ENCODE data around the gene CYP2D6.
"Not testable (repeated sequence)": the region's sequence is repeated elsewhere in the genome, so short reads cannot be mapped to it uniquely, and the experiment has no call there.

CYP2D6 gene

DNA sequence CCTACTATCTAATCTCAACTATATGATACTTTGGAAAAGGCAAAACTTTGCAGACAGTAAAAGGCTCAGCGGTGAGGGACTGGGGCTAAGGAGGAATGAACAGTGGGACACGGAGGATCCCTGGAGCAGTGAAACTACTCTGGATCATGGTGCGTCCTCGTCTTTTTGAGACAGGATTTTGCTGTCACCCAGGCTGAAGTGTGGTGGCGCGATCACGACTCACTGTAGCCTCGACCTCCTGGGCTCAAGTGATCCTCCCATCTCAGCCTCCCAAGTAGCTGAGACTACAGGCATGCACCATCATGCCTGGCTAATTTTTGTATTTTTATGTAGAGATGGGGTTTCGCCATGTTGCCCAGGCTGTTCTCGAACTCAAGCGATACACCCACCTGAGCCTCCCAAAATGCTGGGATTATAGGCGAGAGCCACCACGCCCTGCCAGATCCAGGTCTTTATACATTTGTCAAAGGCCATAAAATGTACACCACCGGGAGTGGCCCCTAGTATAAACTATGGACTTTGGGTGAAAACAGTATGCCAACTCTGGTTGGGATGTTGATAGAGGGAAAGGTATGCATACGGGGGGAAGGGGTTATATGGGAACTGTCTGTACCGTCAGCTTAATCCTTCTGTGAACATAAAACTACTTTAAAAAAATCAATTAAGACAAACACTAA lies 28.0 kb upstream of the CYP2D6 start:
- no peak for DNase-seq (ENCODE audit: low spot score)

DNA sequence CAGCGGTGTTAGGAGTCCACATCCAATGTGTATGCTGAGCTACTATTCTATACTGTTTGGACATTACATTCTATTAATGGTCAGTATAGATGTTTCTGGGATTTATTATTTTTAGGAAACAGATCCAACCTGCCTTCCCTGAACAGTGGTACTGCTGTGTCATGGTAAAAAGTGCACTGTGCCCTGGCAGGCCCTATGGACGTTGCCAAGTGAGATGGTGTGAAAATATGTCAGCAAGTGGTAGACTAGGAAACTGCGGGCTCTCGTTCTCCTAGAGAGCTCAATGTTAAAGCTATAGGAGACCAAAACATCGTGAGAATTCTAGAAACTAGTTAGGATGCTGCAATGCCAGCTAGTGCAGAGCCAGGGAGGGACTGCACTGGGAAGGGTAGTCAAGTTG lies 26.0 kb upstream of the CYP2D6 start:
- no peak for DNase-seq (ENCODE audit: low spot score)

DNA sequence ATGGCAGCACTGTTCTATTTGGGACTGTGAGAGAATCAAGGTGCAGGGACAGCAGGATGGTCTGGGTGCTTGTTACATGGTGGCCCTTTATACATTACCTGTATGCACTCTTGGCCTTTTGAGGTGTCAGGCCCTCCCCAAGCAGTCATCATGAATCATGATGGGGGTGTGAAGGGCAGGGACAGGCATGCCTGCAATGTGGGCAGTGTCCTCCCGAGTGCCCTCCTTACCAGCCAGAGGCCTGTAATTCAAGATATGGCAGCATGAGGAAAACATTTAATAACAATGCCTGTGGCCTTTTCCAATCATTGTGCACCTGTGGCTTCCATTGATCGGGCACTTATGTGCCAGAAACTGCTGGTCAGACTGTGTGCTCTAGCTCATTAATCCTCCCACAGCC lies 25.5 kb upstream of the CYP2D6 start:
- DNase-seq (ENCODE audit: low spot score): no peak

DNA sequence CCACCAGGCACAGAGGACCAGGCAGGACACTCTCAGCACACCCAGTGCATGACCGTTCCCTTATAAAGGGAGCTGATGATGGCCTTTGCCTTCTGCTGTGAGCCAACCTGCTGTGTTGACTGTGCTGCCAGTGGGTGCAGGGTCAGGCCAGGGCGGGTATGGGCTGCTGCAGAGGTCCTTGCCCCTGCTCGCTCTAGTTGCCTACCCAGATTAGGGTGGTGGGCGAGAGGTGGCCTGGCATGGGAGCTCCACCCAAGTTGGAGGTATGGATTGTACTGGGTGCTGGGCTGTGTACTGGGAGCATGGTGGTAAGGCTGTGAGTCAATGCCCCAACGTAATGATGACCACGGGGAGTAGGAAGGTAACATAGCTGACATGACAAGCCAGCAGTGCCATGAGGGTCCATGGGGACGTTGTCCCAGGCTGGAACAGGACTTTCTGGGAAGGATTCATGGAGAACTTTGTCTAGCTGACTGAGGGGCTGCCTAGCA lies 24.5 kb upstream of the CYP2D6 start:
- DNase-seq (ENCODE audit: low spot score): no peak

GRCh38 chr22:42154293-42155052 lies 23.9 kb upstream of the CYP2D6 start:
- DNase-seq (ENCODE audit: low spot score): no peak

GRCh38 chr22:42152661-42153270 lies 22.2 kb upstream of the CYP2D6 start:
- DNase-seq (ENCODE audit: low spot score): no peak

DNA sequence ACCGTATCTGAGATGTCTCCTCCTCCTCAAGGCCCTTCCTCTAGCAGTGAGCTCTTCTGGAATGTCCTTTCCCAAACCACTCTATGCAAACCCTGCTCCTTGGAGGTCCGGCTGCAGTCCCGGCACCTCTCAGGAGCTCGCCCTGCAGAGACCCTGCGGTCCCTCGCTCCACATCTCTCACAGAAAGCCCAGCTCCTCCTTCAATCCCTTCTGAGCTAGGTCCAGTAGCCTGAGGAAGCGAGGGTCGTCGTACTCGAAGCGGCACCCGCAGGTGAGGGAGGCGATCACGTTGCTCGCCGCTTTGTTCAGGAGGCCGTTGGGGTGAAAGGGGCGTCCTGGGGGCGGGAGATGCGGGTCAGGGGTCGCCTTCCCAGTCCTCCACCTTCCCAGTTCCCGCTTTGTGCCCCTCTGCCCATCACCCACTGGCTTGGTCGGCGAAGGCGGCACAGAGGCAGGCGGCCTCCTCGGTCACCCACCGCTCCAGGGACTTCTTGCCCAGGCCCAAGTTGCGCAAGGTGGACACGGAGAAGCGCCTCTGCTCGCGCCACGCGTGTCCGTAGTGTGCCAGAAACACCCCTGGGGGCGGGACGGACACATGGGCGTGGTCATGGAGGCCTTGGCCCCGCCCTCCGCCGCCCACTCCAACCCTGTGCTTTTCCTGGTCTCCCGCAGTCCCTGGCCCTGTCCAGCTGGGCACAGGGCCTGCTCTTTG lies 21.5 kb upstream of the CYP2D6 start:
- no peak for DNase-seq (ENCODE audit: low spot score)

DNA sequence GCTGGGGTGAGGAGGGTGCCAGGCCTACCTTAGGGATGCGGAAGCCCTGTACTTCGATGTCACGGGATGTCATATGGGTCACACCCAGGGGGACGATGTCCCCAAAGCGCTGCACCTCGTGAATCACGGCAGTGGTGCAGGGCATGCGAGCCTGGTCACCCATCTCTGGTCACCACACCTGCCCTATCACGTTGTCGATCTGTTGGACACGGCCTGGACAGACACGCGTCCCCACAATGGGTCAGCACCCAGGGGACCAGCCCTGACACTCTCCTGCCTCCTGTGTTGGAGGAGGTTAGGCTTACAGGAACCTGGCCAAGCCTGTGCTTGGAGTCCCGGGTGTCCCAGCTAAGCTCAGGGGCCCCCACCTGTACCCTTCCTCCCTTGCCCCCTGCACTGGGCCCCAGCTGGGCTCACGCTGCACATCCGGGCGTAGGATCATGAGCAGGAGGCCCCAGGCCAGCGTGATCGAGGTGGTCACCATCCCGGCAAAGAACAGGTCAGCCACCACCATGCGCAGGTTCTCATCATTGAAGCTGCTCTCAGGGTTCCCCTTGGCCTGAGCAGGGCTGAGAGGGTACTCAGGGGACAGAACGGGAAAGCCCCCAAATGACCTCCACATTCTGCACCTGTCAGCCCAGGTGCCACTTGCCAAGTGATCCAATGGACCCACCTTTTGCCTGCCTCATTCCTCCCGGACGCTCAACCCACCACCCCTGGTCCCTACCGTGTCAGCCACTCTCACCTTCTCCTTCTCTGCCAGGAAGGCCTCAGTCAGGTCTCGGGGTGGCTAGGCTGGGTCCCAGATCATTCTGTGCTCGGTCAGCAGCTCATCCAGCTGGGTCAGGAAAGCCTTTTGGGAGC lies 20.3 kb upstream of the CYP2D6 start:
- DNase-seq (ENCODE audit: low spot score): no peak

GRCh38 chr22:42149798-42150197 lies 19.2 kb upstream of the CYP2D6 start:
- DNase-seq (ENCODE audit: low spot score): not testable (repeated sequence)

DNA sequence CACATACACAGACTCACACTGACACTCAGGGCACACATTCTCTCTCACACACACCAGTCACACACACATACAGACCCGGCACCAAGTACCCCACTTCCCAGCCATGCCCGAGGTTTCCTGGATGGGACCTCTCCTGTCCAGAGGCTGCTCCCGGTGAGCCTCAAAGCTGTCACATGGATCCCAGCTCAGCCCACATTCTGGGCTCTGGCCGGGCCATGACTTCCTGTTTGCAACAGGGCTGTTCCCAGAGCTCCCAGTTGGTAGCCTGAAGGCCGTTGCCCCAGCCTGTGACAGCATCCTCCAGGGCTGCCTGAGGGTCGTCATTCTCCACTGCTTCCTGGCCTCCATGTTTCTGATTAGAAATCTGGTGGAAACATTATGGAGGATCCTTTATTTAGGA lies 14.6 kb upstream of the CYP2D6 start:
- DNase-seq (ENCODE audit: low spot score): no peak

- not testable (repeated sequence) for DNase-seq (ENCODE audit: low spot score)
Measured at GRCh38 chr22:42143859-42144822, 13.5 kb upstream of the CYP2D6 start.

DNA sequence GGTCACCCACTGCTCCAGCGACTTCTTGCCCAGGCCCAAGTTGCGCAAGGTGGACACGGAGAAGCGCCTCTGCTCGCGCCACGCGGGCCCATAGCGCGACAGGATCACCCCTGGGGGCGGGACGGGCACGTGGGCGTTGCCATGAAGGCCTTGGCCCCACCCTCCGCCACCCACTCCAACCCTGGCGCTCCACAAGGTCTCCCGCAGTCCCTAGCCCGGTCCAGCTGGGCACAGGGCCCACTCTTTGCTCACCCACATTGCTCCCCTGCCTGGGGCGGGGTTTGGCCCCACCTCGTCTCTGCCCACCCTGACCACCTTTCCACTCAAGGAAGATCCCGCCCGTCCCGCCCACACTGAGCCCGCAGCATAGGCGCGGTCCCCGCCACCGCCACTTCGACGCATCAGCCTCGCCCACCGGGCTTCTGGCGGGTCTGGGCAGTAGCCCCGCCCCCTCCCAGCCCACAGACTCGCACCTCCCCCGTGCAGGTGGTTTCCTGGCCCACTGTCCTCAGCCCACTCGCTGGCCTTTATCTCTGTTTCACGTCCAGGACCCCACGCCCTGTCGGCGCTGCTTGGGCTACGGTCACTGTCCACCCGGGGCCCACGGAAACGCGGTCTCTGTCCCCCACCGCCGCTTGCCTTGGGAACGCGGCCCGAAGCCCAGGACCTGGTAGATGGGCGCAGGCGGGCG lies 12.3 kb upstream of the CYP2D6 start:
- DNase-seq (ENCODE audit: low spot score): no peak

GRCh38 chr22:42141307-42142057 lies 10.9 kb upstream of the CYP2D6 start:
- not testable (repeated sequence) for DNase-seq (ENCODE audit: low spot score)

- not testable (repeated sequence) for DNase-seq (ENCODE audit: low spot score)
Measured at GRCh38 chr22:42140153-42140552, 9.5 kb upstream of the CYP2D6 start.

- not testable (repeated sequence) for DNase-seq (ENCODE audit: low spot score)
Measured at GRCh38 chr22:42139508-42139907, 8.9 kb upstream of the CYP2D6 start.

- DNase-seq (ENCODE audit: low spot score): no peak
Measured at GRCh38 chr22:42138972-42139371, 8.4 kb upstream of the CYP2D6 start.

DNA sequence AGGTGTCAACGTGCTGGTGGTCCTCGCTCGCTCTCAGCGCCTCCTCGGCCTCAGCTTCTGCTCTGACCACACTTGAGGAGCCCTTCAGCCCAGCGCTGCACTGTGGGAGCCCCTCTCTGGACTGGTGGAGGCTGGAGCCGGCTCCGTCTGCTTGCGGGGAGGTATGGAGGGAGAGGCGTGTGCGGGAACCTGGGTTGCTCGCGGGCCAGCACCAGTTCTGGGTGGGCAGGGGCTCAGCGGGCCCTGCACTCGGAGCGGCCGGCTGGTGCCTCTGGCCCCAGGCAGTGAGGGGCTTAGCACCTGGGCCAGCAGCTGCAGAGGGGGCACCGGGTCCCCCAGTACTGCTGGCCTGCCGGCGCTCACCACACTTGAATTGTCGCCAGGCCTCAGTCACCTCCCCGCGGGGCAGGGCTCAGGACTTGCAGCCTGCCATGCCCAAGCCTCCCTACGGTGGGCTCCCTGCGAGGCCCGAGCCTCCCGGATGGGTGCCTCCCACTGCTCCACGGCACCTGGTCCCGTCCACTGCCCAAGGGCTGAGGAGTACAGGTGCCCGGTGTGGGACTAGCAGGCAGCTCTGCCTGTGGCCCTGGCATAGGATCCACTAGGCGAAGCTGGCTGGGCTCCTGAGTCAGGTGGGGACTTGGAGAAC lies 7.6 kb upstream of the CYP2D6 start:
- no peak for DNase-seq (ENCODE audit: low spot score)

DNA sequence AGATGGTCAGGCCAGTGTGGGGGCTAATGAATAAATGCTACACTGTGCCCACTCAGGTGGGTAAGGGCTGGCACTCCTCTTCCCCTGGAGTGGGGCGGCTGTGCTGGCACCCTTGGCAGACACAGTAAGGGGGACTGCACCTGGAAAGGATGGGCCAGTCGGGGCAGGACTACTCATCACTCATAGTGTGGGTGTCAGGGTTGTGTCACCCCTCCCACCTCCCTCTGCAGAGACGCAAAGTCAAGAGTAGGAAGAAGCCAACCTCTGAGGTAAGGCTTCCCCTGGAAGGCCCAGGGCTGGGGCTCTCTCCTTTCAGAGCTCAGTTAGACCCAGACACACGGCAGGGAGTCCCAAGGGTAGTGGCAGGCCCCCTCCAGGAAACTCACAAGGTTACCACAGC lies 5.1 kb upstream of the CYP2D6 start:
- not testable (repeated sequence) for DNase-seq (ENCODE audit: low spot score)
